Vagina (tissue), 2 donors: Measurements from ENCODE around the gene GRIN2A.

ENCODE experiments used
- POLR2A ChIP-seq, 2 donors: fragments of 450-650 bp; IDR thresholded peaks; one replicate each; pipeline ENCODE4 v1.6.1; 2017; ENCODE audit warnings: antibody characterized with exemption in 2 of 2, mild to moderate bottlenecking in 2 of 2, moderate library complexity in 2 of 2
- TF ChIP-seq, protein P1 (sequence below), 3 experiments: fragments of 450-650 bp in 2 of 3; fragments of 200-600 bp in 1 of 3; sonication (generic) in 1 of 3; IDR thresholded peaks; one replicate each; pipeline ENCODE4 v1.5.1; 2017 to 2019; ENCODE audit warnings: antibody characterized with exemption in 3 of 3, mild to moderate bottlenecking in 2 of 3, moderate library complexity in 2 of 3

DNA sequence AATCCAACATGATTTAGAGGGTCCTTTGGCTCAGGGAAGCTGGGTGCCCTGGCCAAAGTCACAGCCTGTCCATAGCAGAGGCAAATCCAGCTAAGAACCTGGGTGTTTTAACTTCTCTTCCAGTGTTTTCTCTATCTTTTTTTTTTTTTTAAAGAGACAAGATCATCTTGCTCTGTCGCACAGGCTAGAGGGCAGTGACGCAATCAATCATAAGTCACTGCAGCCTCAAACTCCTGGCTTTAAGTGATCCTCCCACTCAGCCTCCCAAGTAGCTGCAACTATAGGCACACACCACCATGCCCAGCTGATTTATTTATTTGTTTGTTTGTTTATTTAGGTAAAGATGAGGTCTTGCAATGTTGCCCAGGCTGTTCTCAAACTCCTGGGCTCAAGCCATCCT, 14.8 kb upstream of the GRIN2A start:
- no peak for TF ChIP-seq POLR2A (IDR thresholded peaks at IDR 0.05)
- TF ChIP-seq, protein P1, sequence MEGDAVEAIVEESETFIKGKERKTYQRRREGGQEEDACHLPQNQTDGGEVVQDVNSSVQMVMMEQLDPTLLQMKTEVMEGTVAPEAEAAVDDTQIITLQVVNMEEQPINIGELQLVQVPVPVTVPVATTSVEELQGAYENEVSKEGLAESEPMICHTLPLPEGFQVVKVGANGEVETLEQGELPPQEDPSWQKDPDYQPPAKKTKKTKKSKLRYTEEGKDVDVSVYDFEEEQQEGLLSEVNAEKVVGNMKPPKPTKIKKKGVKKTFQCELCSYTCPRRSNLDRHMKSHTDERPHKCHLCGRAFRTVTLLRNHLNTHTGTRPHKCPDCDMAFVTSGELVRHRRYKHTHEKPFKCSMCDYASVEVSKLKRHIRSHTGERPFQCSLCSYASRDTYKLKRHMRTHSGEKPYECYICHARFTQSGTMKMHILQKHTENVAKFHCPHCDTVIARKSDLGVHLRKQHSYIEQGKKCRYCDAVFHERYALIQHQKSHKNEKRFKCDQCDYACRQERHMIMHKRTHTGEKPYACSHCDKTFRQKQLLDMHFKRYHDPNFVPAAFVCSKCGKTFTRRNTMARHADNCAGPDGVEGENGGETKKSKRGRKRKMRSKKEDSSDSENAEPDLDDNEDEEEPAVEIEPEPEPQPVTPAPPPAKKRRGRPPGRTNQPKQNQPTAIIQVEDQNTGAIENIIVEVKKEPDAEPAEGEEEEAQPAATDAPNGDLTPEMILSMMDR (IDR thresholded peaks at IDR 0.05): no peak
